Measurements from ENCODE around the gene FAM72A.
"Not testable (repeated sequence)": the region's sequence is repeated elsewhere in the genome, so short reads cannot be mapped to it uniquely, and the experiment has no call there.

The FAM72A gene

DNA sequence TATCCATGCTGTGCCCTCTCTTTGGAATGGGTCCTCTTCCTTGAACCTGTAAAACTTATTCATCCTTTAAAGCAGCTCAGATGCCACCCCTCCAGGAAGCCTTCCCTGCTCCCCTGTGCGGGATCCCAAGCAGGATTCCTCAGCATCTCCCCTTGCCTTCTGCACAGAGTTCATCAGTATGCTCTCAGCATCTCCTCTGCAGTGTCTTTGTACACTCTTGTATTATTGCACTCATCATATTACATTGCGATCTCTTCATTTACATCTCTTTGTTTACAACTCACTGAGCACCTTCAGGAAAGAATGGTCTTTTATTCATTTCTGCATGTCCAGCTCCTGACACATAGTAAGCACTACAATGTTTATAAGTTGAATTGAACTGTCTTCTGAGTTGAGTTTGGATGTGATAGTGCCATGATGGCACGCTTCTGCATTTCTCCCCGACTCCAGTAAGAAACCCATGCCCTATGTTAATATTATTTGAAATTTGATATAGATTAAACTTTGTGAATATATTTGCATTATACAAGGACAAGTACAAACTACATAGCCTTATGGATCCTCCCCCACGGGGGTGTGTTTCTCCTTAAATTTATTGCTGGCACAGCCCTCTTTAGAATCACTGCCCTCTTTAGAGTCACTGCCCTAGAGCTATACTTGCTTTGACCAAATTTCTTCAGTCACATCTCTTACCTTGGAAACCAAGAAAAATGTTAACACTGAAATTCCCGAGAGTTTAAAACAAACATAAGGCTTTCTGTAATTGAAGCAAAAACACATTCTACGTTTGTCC, 13.2 kb upstream of the FAM72A start:
- not testable (repeated sequence) for DNase-seq

DNA sequence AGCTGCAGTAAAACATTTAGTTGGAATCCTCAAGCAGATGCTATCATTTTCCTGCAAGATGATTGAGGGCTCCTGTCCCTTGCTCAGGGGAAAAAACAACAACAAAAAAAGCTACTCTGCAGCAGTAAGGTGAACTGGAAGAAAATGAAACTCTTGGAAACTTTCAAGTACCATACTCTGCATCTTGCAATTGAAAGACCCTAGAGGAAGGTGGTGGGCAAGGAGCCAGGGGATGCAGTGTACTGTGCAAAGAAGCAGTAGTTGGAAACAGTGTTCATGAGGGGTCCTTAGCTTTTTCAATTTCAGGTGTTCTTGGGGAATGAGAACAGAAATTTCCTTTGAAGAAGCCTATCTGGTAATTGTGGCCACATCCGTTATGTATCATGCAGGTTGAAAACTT, 8.2 kb upstream of the FAM72A start:
- not testable (repeated sequence) for DNase-seq

DNA sequence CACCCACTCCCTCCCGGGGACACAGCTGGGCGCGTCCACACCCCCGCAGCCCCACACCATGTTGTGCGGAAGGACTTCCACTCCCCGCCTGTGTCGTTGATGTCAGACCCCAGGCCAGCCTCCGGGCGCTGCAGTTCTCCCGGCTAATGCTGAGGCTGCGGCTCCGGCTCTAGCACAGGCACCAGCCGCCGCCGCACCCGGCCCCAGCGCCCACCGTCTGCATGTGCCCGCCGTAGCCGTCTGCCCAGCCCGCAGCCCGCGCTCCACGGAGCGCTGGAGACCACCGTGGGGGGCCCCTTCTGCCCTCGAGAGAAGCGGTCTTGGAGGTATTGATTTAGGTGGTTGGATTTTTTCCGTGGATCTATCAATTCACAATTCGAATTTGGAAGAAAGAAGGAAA, 2.9 kb upstream of the FAM72A start:
- not testable (repeated sequence) for DNase-seq

DNA sequence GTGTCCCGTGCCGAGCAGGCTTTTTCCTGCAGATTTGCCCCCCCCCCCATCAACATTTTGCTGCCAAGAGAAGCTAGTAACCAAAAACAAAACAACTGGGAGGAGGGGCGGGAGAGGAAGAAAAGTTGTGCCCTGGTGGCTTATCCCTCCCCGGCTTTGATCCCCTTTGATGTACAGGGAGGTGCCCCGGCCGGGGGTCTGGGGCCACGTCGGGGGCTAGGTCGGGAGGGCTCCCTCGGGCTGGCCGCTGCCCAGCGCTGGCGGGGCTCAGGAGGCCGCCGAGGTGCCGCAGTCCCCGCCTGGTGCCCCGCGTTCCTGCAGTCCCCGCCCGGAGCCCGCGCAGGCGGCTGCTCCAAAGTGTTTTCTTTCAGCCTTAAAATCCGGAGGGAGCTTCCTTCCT, 2.2 kb upstream of the FAM72A start:
- DNase-seq: not testable (repeated sequence)

DNA sequence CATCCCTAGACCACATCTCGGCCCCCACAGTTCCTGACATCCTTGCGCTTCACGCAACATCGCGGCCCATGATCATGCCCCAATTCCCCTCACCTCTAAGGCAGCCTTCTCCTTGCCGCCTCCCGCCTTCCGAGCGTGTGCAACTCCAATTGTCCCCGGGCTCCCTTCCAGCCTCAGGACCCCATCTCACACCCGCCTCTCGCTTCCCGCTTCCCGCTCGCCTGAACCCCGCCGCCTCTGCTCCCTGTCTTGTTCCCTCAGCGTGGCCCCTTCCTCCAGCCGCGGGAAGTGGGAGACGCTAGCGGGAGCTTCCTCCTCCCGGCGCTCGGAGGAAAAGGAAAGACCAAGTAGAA, 1.5 kb upstream of the FAM72A start:
- not testable (repeated sequence) for DNase-seq

DNA sequence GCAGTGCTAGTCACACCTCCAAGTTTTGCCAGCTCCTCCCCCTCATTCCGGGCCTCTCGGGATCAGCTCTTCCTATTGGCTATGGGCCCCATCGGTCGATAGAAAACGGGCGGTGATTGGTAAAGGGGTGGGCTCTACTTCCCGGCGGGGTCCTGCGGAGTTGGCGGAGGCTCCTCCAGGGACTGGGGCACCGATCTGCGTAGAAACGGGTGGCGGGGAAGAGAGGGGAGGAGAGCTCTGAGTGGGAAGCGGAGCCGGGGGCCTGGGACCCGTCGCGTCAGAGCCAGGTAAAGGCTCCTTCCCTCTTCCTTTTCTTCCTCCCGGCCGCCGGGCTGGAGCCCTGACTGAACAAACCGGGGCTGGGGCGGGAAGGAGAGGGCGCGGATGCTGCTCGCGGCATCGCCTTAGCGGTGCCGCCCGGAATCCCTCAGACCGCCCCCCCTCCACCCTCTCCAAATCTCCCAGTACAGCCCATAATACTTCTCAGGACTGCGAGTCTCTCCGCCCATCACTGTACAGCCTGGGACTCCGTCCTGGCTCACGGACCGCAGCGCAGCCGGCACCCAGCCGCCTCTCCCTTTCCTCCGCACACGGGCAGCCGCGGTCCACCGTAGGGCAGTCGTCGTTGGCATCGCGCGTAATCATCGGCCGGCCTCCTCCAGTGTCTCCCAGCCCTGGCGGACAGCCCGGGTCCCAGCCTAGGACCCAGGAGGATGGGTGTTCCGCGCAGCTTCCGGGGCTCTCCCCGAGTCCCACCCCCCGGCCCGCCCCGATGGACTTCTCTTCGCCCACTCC, 922 bp upstream of the FAM72A start, which contains the start of gene SRGAP2:
TSS of gene SRGAP2 (plus strand) at position 178 of the 795 bp plus-strand sequence. CDS start 2,430 bp downstream, outside the sequence.
- DNase-seq: peak; percentile 21

DNA sequence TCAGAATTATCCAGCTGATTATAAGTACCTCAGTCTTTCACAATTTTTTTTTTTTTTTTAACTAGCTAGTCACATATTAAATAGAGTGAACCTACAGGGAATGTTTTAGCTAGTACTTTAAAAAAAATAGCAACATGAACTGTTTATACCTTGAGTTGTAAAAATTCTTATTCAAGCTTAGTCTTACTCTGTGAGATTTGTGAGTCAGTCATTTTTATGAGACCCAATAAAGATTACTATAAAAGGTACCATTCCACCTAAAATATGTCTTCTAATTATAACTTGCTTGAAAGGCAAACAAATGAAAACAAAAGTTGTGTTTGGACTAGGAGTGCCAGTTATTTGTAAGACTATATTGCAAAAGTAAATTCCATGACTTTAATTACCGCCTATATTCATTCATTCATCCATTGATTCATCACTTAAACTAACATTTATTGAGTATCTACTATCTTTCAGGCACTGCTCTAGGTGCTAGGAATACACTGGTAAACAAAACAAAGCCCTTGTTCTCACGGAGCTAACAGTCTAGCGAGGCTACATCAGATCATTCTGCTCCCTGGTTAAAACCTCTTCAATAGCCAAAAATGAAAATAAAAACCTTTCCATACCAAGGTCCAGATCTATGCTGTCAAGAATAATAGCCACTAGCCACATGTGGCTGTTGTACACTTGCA, 5.8 kb downstream of the FAM72A start:
- DNase-seq: not testable (repeated sequence)

DNA sequence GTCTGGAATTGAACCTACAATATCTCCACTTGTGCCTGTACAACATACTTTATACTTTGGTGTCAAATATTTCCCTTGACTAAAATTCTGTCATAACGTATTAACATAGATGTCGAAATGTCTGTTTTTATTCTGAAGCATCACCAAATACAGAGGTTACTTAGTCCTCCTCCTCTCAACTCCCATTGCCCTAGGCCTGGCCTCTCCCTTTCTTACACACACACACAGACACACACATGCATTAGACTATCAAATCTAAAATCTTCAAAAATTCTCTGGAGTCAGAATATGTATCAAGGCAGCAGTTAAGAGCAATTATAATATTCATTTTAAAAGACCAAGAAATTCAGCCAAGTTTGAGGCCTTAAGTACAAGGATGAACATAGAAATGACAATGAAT, 7.5 kb downstream of the FAM72A start:
- not testable (repeated sequence) for DNase-seq

DNA sequence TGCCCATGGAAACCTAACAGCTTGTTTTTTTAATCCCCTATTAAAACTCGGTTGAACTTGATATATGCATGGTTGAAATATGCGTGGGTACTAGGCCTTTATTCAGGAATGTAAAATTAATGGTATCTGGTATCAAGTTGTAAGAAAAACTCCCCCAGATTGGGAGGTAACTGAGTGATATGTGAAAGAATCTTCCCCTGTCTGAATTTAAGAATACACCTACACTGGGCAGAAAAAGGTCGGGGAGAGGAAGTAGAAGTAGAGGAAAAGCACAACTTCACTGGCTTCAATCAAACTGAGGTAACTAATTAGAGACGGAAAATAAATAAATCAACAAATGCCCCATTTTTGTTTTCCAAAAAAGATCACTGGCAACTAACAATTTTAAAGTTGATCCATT, 15.8 kb downstream of the FAM72A start:
- not testable (repeated sequence) for DNase-seq

DNA sequence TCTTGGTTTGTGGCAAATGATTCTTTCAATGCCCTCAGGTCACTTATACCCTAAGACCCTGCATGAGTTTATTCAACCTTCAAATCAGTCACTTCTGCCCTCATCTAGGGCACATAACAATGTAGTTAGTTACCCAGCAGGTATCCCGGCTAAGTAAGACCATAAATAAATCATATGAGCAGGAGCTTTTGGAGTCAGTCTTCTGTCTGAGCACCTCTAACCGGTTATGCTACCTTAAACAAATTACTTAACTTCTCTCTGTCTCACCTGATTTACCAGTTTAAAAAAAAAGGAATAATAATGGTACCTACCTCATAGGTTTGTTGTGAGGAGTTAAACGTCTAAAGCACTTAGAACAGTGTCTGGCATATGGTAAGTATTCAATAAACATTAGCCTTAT, 16.9 kb downstream of the FAM72A start:
- not testable (repeated sequence) for DNase-seq

DNA sequence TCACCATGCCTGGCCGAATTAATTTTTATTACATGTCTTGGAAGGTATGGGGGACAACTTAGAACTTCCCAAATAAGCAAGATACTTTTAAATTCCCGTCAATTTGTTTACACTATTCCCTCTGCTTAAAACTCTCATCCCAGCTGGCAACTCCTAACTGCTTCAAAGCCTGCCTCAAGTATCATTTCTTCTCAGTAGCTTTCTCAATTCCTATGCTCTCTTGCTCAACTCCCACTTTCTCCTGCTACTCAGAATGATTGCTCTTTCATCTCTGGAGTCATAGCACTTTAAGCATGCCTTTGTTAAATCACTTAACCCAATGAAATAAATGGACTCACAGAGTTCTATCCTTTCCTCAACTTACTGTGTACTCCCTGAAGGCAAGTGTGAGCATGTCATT, 18.9 kb downstream of the FAM72A start:
- DNase-seq: not testable (repeated sequence)

DNA sequence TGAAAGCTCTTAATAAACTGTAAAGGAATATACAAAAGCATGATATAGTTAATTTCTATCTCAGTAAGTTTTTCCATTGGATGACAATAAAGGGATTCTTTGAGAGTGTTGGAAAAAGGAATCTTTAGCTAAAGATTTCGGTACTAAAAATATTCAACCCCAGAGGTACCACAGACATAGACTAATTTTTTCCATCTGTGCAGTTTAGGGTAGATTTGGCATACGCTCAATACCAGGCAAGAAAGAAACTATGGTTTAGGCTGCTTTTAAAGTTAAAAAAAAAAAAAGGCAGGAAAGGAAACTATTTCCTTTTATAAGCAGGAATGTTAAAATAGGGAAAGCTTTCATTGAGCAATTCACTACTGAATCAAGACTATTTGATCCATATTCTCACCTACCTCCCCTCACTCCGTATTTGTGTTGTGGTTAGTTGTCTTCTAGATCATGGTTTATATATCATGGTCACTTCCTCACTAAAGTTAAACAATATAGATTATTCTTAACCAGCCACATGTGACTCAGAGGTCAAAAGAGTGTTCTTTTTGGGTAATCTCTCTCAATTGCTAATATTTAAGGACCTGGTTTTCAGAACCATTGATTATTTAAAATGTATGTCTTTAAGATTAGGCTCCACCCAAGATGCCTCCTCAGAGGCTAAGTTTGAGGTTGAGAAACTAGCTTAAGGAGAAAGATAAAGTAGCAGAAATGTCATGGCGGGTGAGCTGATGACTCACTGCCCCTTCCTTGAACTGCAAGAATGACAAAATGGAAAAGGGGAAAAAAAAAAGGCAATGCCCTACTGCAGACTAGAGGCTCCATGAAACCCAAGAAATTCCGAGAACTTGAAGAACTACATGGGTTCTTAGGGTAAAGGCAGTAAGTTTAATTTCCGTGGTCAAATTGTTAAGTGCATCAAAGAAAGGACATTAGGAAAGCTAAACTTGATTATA, 20.0 kb downstream of the FAM72A start:
- DNase-seq: not testable (repeated sequence)

DNA sequence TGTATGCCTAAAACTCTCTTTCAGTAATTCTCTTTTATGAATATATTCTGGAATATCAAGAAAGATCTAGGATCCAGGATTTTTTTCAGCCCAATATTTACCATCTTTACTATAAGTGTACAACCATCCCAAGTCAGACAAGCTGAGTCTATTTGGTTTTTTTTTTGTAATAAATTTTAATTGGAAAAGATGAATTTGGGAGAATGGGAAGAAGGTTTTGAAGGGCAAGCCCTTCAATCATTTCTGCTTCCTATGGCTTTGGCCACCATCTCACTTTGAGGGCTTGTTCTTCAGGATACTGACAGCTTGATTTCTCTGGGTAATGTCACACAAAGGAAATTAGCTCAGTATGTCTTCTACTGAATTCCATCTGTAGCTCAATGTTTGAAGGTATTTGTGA, 23.0 kb downstream of the FAM72A start:
- DNase-seq: not testable (repeated sequence)

DNA sequence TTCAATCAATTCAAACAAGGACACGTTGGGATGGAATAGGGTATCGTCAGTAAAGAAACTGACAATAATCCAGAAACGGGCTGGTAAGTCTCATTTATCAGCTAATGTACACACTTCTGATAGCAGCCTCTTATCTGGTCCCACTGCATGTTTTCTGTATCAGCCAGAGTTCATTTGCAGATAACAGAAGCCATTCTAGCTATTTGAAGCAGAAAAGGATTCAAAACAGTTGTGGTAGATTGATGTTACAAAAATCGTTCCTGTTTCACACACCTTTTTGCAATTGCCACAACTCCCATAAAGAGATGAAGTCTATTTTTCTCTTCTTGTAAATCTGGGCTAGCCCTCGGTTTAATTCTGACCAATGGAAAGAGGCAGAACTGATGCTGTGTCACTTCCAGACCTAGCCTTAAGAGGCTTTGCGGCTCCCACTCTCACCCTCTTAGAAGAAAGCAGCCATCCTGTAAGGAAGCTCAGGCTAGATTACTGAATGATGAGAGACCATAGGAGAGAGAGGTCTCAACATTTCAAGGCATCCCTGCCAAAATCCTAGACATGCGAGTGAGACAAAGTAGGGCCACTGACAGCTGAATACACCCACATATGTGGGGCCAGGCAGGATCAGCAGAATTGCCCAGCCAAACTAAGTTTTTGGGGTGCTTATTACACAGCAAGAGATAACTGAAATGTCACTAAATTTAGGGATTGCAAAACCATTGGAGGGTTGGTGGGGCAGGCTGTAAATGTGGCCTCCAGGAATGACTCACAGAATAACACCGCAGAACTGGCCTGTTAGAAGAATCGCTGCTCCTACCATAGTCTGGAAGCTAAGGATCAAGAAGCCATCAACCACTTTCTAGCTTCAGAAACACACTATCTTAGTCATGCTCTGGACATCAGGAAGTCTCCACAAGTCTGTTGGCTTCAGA, 24.3 kb downstream of the FAM72A start:
- not testable (repeated sequence) for DNase-seq

DNA sequence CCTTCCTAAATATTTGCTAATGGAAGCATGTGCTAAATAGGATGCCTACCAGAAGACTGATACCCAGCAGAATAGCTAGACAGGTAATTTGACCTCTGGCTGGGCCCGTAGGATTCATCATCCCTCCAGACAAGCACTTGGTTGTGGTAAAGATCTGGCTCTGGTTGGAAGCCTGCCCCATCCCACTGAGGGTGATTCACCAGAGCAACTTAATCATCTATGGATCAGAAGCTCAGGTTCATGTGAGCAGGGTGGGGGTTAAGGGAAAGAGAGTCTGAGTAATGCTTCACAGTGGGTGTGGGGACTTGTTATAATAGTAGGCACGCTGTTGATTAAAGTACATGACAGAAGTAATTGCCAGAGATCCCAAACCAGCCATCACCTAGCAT, 26.5 kb downstream of the FAM72A start:
- not testable (repeated sequence) for DNase-seq

DNA sequence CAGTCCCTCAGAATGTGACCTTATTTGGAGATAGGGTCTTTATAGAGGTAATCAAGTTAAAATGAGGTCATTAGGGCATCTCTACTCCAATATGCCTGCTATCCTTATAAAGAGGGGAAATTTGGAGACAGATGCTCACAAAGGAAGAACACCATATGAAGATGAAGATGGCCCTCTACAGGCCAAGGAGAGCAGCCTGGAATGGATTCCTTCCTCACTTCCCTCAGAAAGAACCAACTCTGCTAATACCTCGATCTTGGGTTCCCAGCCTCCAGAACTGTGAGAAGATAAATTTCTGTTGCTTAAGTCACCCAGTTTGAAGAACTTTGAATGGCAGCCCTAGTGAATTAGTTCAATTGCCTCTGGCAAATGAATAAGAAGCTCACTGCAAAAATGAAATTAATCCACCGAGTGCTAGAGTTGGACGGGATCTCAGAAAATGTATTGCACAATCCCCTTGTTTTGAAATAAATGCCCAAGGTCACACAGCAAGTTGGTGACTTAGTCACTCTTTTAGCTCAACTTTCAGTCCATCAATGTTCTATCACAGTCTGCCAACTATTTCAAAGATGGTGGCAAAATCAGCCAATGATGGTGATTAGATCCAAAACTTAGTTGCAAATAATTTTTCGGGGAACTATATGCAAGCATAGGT, 27.1 kb downstream of the FAM72A start:
- not testable (repeated sequence) for DNase-seq

DNA sequence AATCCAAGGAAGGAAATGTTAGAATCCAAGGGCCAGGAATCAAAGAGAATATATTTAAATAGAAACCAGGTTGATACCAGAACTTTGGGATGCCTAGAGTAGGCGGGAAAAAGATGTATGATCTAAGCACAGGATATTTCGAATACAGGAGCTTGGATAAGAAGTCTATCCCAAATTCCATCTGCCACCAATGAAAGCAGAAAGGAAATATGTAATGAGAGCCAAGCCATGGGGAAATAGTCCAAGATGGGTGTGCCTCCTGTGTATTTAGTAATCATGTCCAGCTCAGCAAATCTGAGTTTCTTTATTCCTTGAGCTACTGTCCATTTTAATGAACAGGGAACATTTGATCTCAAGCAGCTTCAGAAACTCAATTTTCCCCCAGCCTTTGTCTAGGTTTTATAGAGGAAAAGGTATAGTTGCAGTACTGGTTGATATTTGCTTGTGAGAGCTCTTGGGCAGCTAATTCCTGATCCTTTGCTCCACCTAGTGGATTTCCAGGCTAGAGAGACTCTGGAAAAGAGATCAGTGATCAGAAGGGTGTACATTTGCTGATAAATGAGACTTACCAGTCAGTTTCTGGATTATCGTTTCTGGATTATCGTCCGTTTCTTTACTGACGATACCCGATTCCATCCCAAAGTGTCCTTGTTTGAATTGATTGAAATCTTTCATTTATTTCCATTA, 28.3 kb downstream of the FAM72A start:
- not testable (repeated sequence) for DNase-seq

DNA sequence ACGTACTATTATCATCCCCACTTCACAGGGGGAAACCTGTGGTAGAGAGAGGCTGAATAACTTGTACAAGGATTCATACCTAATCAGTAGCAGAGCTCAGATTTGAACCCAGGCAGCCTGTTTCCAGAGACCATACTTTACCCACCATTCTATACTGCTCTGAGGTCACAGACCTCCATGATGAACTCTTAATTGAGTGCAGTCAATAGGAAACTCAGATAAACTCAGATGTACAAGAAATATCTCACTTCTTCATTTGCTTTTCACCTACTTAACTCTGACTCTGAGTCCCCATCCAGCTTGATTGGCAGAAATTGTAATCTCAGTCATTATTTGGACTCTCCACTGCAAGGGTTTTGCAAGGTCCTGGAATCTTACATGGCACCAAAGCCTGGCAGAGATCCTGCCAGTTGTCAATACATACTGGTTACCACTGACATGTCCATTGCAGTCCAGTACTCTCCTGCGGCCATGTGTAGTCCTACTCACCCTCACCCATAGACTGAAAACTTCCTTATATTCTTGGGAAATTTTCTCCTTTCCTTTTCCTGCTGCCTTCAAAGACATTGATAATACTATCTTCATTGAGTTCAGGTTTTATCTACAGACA, 29.4 kb downstream of the FAM72A start:
- DNase-seq: not testable (repeated sequence)

DNA sequence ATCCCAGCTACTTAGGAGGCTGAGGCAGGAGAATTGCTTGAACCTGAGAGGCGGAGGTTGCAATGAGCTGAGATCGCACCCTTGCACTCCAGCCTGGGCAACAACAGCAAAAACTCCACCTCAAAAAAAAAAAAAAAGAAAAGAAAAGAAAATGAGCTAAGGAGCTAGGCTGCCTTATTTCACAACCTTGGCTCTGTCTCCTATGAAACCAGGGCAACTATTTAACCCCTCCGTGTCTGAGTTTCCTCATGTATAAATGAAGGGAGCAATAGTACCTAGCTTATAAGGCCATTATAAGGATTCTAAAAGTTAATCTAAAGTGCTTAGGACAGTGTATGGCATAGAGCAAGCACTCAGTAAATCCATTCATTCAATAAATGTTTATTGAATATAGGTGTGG, 32.8 kb downstream of the FAM72A start:
- DNase-seq: not testable (repeated sequence)

Measured in NCI-H2107 (cell line).